ENCODE results near the gene VWF.

Gene VWF

GRCh38 chr12:5921027-5921909, 203.2 kb downstream of the VWF start:
- H3K9me3 ChIP-seq (ENCODE audit: low read length): no peaks in the 10 kb centered on the region
- no peaks in the 10 kb centered on the region for H3K9me2 ChIP-seq (ENCODE audit: low read depth, low read length)
- no peaks in the 10 kb centered on the region for H4K20me1 ChIP-seq (ENCODE audit: insufficient read depth, low read length)
- no peaks in the 10 kb centered on the region for H3F3A ChIP-seq (ENCODE audit: insufficient read depth, low read length)
- H3K4me1 ChIP-seq (ENCODE audit: insufficient read depth, low read length, severe bottlenecking): no peaks in the 10 kb centered on the region
- no peaks in the 10 kb centered on the region for H3K27me3 ChIP-seq (ENCODE audit: insufficient read depth, low read length)
- no peaks in the 10 kb centered on the region for H3K36me3 ChIP-seq (ENCODE audit: insufficient read depth, low read length)
- no peaks in the 10 kb centered on the region for H3K79me2 ChIP-seq (ENCODE audit: insufficient read depth, low read length)
- TF ChIP-seq CTCF (IDR thresholded peaks at IDR 0.05; ENCODE audit: low read length) (no peak), EZH2 (IDR thresholded peaks at IDR 0.05; ENCODE audit: borderline replicate concordance, low read length) (no peak)
- H3K9ac ChIP-seq (ENCODE audit: low read length): no peak overlapping the region
- no peak overlapping the region for H3K4me3 ChIP-seq (ENCODE audit: low read depth, low read length, poor library complexity, severe bottlenecking)
- no peak overlapping the region for H3K27ac ChIP-seq (ENCODE audit: low read depth, low read length, poor library complexity, severe bottlenecking)
- no peak overlapping the region for H3K4me2 ChIP-seq (ENCODE audit: low read length)
- no peak overlapping the region for H2AFZ ChIP-seq (ENCODE audit: low read length)

- no peak overlapping the region for H2AFZ ChIP-seq (ENCODE audit: low read length)
- no peaks in the 10 kb centered on the region for H3K36me3 ChIP-seq (ENCODE audit: insufficient read depth, low read length)
- H3K27me3 ChIP-seq (ENCODE audit: insufficient read depth, low read length): no peaks in the 10 kb centered on the region
- no peaks in the 10 kb centered on the region for H3K79me2 ChIP-seq (ENCODE audit: insufficient read depth, low read length)
- no peaks in the 10 kb centered on the region for H3K9me2 ChIP-seq (ENCODE audit: low read depth, low read length)
- H3K9ac ChIP-seq (ENCODE audit: low read length): no peak overlapping the region
- no peak overlapping the region for H3K27ac ChIP-seq (ENCODE audit: low read depth, low read length, poor library complexity, severe bottlenecking)
- H3F3A ChIP-seq (ENCODE audit: insufficient read depth, low read length): no peaks in the 10 kb centered on the region
- no peak overlapping the region for H3K4me2 ChIP-seq (ENCODE audit: low read length)
- H4K20me1 ChIP-seq (ENCODE audit: insufficient read depth, low read length): no peaks in the 10 kb centered on the region
- TF ChIP-seq EZH2 (IDR thresholded peaks at IDR 0.05; ENCODE audit: borderline replicate concordance, low read length): no peak
- no peak for TF ChIP-seq CTCF (IDR thresholded peaks at IDR 0.05; ENCODE audit: low read length)
- H3K4me1 ChIP-seq (ENCODE audit: insufficient read depth, low read length, severe bottlenecking): no peaks in the 10 kb centered on the region
- H3K9me3 ChIP-seq (ENCODE audit: low read length): no peaks in the 10 kb centered on the region
- no peak overlapping the region for H3K4me3 ChIP-seq (ENCODE audit: low read depth, low read length, poor library complexity, severe bottlenecking)
Observed at GRCh38 chr12:5916785-5917290, 207.6 kb downstream of the VWF start.

GRCh38 chr12:5915511-5915910, 209.0 kb downstream of the VWF start:
- Histone ChIP-seq H3K9me2 (ENCODE audit: low read depth, low read length) (no peaks in the 10 kb centered on the region), H3K4me3 (ENCODE audit: low read depth, low read length, poor library complexity, severe bottlenecking) (no peak overlapping the region), H3K4me2 (ENCODE audit: low read length) (no peak overlapping the region), H3K9ac (ENCODE audit: low read length) (no peak overlapping the region), H3K27ac (ENCODE audit: low read depth, low read length, poor library complexity, severe bottlenecking) (no peak overlapping the region), H3K36me3 (ENCODE audit: insufficient read depth, low read length) (no peaks in the 10 kb centered on the region), H3K9me3 (ENCODE audit: low read length) (no peaks in the 10 kb centered on the region), H3K27me3 (ENCODE audit: insufficient read depth, low read length) (no peaks in the 10 kb centered on the region), H3K79me2 (ENCODE audit: insufficient read depth, low read length) (no peaks in the 10 kb centered on the region), H3K4me1 (ENCODE audit: insufficient read depth, low read length, severe bottlenecking) (no peaks in the 10 kb centered on the region), H2AFZ (ENCODE audit: low read length) (no peak overlapping the region), H4K20me1 (ENCODE audit: insufficient read depth, low read length) (no peaks in the 10 kb centered on the region), H3F3A (ENCODE audit: insufficient read depth, low read length) (no peaks in the 10 kb centered on the region)
- TF ChIP-seq EZH2 (IDR thresholded peaks at IDR 0.05; ENCODE audit: borderline replicate concordance, low read length): no peak
- TF ChIP-seq CTCF (IDR thresholded peaks at IDR 0.05; ENCODE audit: low read length): no peak

Measured in OCI-LY1 (cell line).